Measurements from ENCODE around the gene LMO4.

DNA sequence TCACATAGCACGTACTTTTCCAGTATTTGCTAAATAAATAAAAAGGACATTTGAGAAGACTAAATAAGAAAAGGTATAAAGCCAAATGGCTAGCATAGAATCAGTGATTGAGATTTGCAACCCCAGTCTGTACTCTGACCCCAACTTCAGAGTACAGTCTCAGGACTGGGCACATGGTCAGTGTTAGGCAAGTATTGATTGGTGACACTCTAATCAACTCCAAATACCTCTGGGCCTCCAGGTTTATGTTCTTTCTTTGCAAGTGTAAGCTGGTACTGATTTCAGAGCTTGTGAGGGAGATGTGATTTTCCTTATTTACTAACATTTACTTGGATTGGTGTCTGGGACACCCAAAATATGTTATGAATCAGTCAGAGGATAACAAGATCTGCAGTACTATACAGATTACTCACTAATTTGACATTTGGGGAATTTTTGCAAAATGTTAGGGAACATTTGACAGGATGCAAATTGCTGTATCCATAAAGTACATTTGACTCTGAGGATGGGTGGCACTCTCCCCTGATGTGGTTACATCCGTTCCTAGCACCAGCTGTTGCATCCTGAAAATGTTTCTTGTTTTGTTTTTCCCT lies 34.2 kb downstream of the LMO4 start:
- TF ChIP-seq, protein P1, sequence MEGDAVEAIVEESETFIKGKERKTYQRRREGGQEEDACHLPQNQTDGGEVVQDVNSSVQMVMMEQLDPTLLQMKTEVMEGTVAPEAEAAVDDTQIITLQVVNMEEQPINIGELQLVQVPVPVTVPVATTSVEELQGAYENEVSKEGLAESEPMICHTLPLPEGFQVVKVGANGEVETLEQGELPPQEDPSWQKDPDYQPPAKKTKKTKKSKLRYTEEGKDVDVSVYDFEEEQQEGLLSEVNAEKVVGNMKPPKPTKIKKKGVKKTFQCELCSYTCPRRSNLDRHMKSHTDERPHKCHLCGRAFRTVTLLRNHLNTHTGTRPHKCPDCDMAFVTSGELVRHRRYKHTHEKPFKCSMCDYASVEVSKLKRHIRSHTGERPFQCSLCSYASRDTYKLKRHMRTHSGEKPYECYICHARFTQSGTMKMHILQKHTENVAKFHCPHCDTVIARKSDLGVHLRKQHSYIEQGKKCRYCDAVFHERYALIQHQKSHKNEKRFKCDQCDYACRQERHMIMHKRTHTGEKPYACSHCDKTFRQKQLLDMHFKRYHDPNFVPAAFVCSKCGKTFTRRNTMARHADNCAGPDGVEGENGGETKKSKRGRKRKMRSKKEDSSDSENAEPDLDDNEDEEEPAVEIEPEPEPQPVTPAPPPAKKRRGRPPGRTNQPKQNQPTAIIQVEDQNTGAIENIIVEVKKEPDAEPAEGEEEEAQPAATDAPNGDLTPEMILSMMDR (IDR thresholded peaks at IDR 0.05): no peak
- TF ChIP-seq POLR2A (IDR thresholded peaks at IDR 0.05): no peak

Data from adrenal gland (tissue), 5 donors.